ENCODE measurements around the gene SLC9A9.

SLC9A9 gene

DNA sequence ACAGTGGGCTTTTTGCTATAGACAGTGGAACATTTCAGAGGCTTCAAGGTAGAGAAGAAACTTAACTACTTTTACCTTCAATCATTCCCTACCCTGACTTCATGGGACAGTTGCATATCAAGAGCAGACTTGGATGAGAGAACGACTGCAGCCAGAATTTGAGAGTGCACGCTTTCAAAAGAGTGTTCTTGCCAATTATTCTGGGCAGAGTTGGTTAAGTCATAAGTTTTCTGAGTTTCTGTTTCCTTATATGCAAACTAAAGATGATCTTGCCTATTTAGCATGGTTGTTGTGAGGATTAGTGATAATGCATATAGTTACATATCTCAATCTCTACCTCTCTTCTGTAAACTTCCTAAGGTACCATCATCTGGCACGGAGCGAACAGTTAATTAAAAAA is 7.6 kb downstream of the SLC9A9 start:
- no peak for DNase-seq

GRCh38 chr3:143839980-143840379 is 8.3 kb downstream of the SLC9A9 start:
- DNase-seq, result no peak

- no peak for DNase-seq
These were observed 11.2 kb downstream of the SLC9A9 start for GRCh38 chr3:143837076-143837475.

DNA sequence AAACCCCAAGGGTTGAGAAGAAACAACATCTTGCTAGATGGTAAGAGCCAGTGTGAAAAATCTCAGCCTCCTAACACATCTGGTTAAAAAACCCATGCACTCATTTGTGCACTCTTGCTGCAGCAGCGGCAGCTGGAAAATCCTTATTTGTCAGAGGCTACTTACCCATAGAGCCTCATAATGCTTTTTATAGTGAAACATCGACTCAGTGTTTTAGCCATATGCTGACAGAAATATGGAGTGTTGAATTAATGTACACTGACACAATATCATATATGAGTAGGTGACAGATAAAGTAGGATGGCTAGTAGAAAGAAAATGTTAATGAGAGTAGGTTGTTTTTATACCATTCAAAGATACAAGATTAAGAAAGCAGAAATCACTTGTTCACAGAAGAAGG is 13.0 kb downstream of the SLC9A9 start:
- DNase-seq, result no peak

GRCh38 chr3:143832433-143832832 is 15.8 kb downstream of the SLC9A9 start:
- DNase-seq, result peak; percentile 39

- DNase-seq, result no peak
These were observed 16.3 kb downstream of the SLC9A9 start for GRCh38 chr3:143831994-143832393.

- DNase-seq, result peak; percentile 69
These were observed 17.1 kb downstream of the SLC9A9 start for GRCh38 chr3:143831208-143831607.

DNA sequence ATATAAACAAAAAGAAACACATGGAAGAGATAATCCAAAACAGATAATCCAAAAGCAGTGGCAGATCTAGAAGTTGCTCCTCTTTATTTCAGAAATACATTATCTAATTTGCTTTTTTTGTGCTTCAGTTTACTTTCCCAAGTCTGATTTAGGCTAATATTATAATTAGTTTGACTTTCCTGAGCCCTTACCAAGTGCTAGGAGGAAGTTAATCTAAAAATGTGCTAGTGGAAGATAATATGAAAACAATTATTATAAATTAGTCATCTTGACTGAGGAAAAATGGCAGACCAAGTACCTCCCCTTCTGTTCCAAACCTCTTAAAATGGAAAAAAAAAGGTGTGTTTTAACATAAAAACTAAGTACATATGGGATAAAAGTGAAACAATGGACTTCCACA is 17.5 kb downstream of the SLC9A9 start:
- no peak for DNase-seq

- DNase-seq, result no peak
These were observed 18.2 kb downstream of the SLC9A9 start for GRCh38 chr3:143830063-143830462.

GRCh38 chr3:143827425-143827824 is 20.8 kb downstream of the SLC9A9 start:
- no peak for DNase-seq

DNA sequence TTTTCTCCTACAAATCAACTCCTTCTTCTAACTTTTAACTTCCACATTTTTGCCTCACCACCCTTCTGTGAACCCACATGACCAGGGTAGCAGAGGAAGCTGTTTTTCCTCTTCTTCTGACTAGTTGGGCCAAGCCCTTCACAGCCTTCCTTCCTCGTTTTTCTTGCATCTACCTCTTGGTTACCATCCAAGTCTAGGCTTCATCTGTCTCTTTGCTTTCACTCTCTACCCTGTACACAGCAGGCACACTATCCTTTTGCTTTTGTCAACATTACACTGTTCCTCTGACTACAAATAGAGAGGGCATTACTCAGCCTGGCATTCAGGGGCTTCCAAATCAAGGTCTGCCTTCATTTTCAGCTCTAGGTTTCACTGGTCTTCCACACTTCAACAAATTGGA is 22.0 kb downstream of the SLC9A9 start:
- DNase-seq, result no peak

DNA sequence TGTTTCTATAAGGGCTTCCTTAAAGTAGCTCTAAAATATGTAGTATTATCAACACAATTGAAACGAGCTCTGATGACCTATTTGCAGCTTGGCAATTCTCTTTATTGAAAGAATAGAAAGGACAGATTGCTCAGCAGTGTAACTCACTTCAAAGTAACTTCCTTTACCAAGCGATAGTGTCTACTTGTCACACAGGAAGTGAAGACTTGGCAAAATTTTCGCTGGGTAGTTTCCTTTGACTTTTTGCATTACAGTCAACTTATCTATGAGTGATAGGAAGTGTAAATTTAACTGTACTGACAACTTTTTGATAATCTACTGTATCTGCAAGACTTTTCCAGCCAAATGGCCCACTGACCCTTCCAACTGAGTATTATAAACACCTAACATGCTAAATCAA is 22.8 kb downstream of the SLC9A9 start:
- no peak for DNase-seq

DNA sequence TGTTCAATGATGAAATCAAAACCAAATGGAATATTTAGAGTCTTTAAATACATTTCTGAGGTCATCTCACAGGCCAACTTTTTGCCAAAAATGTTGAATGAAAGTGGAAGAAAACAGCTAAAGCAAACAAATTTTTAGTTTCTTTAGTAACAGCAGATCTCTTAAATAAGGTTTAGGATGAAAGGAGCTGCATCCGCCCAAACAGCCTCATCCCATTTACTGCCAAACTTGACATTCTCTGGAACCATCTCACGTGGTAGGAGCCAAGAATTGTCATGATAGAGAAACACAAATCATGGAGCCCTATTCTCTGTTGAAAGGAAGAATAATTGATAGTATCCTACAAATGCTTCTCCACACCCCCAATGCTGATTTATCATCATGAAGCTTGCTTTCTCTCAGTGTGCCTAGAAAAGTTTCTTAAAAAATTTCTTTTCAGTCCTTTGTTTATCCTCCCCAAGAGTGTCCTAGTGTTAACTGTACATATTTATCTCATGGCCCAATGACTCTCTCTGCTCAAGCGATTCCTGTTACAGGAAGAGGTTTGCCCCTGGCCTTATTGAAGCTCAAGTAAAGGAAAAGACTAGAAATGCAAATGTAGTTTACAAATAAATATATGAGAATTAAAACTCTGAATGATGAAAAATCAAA is 23.4 kb downstream of the SLC9A9 start:
- DNase-seq, result peak; percentile 38

DNA sequence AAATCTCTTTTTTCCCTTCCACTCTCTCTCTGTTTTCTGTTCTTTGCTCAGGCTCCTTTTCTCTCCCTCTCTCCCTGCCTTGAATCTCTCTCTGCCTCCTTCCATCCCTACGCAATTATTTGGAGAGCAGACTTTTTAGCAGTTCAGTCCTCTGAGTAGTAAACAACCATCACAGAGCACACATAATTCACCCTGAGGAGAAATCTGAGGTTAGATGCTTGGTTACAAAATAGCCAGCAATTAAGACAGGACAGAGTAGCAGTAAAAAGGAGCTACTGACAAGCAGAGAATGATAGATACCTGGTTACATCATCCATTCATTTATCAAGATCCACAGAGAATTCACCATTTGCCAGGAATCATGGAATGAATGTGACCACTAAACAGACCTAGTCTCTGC is 25.5 kb downstream of the SLC9A9 start:
- DNase-seq, result no peak

DNA sequence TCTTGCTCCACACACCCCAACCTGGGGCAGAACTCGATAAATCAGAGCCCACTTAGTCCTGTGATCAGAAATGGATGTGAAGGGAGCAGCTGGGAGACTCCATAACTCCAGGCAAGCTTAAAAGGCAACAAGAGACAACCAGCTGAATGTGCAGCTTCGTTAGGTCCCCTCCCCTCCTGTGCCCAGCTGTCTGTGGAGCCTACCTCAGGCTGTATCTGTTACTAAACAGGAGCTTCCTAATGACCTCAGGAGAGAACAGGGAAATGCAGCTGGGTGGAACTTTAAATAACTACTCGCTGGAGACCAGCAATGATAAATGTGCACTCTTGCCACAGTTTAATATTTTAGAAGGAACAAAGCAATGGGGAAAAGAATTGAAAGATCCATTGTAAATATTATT is 25.9 kb downstream of the SLC9A9 start:
- no peak for DNase-seq

GRCh38 chr3:143821862-143822261 is 26.4 kb downstream of the SLC9A9 start:
- DNase-seq, result no peak

DNA sequence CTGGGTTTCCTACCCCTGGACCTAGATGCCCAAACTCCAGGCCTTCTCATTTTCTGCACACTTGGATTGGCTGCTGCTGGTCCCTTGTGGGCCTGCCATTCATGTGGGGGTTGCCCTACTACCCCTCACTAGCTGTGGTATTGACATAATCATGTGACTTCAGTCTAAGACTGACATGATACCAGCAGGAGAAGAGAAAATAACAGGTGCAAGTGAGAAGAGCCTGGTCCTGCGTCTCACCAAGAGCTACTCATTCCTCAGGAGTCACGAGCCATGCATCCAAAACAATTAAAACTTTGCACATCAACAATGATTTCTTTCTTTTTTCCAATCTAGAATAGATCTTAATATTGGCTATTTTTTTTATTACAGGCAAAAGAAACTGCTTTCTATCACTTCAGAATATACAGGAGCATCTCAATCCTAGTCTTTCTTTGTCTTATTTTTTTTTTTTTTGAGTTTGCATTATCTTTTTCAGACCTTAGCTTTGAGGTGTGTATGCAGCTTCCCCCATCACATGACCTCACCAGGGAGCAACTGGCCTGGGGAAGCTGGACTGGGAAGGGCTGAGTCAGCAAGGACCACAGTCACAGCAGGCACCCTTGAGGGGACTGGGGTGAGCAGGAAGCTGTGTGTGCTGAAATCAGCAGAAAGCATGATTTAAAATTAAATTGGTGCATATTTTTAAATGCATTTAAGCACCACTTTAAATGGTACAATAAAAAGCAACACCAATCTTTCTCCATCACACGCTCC is 27.6 kb downstream of the SLC9A9 start:
- peak; percentile 8 for DNase-seq

DNA sequence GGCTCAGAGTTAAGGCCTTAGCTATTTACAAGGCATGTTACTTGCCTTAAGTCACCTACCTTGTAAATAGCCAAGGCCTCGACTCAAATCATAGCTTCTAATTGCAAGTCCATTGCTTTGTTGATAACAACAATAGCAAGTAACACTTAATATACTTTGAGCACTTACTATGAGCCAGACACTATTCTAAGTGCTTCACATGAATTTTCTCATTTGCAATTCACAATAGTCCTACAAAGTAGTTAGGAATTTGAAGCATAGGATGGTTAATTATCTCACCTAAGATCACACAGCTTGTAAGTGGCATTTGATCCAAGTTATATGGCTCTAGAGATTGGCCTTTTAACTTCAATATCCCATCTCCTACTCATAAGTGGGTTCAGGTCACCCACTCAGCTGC is 28.4 kb downstream of the SLC9A9 start:
- no peak for DNase-seq

- DNase-seq, result no peak
These were observed 33.8 kb downstream of the SLC9A9 start for GRCh38 chr3:143814443-143814889.

DNA sequence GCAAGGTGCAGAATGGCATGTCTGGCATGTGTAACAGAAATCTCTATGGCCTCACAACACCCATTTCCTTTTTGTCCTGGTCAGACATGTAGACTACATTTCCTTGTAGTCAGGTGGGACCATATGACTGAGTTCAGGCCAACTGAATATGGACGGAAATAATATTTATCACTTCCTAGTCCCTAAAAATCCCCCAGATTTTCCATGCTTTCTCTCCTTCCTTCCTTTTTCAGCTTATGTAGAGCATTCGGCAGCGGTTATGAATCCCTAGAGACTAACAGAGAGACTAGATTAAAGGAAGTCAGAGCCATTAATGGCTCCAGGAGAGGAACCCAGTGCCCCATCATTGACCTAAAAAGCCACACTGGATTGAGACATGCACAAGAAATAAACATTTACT is 35.8 kb downstream of the SLC9A9 start:
- DNase-seq, result no peak

- DNase-seq, result no peak
These were observed 36.7 kb downstream of the SLC9A9 start for GRCh38 chr3:143811602-143812001.

GRCh38 chr3:143810953-143811265 is 37.4 kb downstream of the SLC9A9 start:
- DNase-seq, result no peak

- no peak for DNase-seq
These were observed 37.9 kb downstream of the SLC9A9 start for GRCh38 chr3:143810166-143810952.

DNA sequence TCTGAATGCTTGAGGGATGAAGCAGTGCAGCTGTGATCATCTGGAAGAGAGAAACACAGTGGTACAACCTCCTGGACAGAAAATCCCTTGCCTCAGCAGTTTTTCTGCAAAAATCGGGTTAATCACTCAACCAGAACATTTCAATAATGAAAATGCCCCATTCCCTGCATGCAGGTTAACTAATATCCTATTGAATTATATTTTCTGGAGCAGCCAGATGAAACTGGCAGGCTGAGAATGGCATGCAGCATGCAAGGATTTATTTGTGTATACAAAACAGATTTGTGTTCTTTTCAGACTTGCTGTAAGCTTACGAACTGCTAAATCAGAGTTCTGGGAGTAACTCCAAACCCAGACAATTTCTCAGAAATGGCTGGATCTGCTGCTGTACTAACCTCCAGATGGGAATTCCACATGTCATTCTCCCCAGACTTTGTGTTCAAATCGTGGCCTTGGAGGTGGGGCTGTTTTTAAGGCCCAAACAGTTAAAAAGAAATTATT is 39.1 kb downstream of the SLC9A9 start:
- no peak for DNase-seq
